Measurements from ENCODE around the gene ZBTB5.

GRCh38 chr9:37433867-37434371 lies 31.3 kb downstream of the ZBTB5 start:
- TF ChIP-seq, protein P1, sequence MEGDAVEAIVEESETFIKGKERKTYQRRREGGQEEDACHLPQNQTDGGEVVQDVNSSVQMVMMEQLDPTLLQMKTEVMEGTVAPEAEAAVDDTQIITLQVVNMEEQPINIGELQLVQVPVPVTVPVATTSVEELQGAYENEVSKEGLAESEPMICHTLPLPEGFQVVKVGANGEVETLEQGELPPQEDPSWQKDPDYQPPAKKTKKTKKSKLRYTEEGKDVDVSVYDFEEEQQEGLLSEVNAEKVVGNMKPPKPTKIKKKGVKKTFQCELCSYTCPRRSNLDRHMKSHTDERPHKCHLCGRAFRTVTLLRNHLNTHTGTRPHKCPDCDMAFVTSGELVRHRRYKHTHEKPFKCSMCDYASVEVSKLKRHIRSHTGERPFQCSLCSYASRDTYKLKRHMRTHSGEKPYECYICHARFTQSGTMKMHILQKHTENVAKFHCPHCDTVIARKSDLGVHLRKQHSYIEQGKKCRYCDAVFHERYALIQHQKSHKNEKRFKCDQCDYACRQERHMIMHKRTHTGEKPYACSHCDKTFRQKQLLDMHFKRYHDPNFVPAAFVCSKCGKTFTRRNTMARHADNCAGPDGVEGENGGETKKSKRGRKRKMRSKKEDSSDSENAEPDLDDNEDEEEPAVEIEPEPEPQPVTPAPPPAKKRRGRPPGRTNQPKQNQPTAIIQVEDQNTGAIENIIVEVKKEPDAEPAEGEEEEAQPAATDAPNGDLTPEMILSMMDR (IDR thresholded peaks at IDR 0.05 in 4 of 5, conservative IDR thresholded peaks at IDR 0.05 in 1 of 5), result no peak
- no peak for TF ChIP-seq POLR2A (IDR thresholded peaks at IDR 0.05)

All from gastrocnemius medialis (tissue), 4 donors.